ENCODE data around the gene FES. TPM values are rescaled to one million over a fixed set of nuclear protein-coding genes. Genes with fewer than 3 reads are reported as not detected.
A peak's percentile ranks its signal among the peaks of the same experiment; 100 is the strongest.
"Not testable (repeated sequence)": the region's sequence is repeated elsewhere in the genome, so short reads cannot be mapped to it uniquely, and the experiment has no call there.

The FES gene
- total RNA-seq, 1 donor from 2014 or later, result 4.8 TPM

DNA sequence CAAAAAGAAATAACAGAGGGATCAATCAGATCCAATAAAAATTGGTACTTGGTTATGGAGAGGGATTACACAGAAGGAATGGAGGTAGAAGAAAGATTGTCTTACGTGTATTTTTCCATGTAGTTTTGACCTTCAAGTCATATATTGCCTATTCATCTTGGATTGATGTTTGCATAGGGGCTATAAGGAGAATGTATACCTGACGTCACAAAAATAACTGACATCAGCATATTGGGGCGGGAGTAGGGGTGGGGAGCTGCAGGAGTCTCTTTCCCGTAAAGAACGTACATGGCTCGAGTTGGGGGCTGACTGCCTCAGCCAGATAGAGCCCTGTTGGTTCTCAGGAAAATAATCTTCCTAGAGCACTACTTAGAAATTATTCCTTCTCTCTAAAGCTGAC is 21.8 kb upstream of the FES start:
- no peak for DNase-seq

DNA sequence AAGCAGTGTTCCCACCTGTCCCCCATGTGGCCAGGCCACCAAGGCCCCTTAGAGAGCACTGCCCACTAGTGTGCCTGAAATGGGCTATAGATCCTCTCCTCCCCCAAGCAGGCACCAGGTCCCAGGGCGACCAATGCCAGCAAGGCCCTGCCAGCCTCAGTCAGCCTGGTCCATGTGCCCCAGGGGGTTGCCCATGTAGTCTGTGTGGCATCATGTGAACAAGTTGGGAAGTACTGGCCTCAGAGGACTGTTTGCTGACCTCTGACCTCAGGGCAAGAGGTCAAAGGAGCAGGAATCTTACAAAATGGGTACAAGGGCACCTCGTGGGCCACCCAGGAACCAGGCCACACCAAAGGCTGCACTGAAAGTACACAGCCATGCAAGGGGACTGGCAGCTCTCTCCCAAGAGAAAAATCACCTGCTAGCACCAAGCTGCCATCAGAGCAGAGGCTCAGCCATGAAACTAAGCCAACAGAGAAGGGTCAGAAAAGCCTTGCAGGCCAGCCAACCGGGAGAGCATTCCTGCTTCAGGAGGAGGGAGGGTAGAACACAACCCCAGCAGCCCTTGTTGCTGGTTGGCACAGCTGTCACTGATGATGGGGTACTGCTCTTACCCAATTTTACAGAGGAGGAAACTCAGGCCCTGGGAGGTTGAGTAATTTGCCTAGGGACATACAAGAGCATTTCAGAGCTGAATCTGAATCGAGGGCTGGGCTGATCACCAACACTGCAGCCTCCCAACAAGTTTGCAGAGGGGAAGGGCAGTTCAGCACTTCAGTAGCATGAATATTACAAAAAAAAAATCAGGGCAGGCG is 21.1 kb upstream of the FES start:
- no peak for DNase-seq

DNA sequence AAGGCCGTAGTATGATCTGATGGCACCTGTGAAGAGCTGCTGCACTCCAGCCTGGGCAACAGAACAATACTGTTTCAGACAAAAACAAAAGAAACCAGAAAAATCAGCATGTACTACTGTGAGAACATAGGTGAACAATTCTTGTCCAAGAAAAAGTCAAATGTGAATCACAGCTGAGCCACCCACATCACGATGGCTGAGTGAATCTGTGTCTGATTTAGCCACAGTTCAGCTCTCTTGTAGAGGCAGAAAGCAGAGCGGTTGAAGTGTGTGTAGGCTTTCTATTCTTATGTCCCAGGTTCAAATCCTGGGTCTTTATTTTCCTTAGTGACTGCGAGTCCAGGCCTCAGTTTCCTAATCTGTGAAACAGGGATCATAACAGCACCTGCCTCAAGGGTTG is 20.3 kb upstream of the FES start:
- no peak for DNase-seq

DNA sequence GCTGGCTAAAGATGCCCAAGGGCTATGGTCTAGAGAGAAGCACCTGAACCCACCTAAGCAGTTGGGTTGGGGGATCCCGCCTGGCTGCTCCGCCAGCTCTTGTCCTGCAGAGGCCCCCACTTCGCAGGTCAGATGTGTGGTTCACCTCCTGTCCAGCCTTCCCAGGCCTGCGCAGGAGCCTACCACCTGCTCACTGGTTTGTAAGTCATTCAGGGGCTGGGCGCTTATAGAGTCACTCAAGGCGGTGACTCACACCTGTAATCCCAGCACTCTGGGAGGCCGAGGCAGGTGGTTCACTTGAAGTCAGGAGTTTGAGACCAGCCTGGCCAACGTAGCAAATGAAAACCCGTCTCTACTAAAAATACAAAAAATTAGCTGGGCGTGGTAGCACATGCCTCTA is 19.8 kb upstream of the FES start:
- no peak for DNase-seq

DNA sequence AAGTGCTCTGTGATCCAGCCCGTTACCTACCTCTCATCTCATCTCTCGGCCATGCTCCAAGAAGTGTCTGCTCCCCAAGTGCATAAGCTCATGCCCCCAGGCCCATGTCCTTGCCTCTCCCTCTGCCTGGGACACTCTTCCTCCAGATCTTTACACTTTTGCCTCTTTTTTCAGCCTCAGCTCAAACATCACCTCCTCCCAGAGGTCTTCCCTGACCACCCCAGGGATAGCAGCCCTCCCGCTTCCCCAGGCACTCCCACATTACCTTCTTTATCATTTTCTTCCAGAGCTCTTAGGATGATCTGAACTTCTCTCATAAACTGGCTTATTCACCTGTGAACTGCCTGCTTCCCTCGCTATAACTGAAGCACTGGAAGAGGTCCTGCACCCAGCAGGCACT is 18.6 kb upstream of the FES start:
- DNase-seq, result no peak

DNA sequence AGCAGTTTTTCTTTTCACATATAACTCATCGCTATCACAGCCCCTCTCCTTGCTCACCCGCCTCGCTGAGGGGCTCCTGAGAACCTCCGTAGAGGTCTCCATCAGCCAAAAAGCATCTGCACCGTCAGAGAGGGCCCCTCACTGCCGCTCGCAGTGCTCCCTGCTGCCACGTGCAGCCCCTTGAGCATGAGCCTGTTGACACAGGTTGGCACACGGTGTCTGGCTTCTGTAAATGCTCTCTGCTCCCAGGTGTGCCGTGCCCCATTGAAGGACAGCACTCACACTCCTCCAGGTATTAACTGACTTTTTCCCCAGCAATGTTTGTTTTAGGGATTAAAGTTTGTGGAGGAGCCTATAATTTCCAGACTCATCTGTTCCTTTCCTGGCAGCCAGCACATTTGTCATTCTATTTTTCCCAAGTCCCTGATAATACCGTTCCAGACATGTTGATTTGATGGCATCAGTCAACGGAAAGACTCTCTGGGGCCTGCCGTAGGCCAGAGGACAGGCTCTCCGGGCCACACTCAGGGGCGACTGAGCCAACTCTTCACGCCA is 18.1 kb upstream of the FES start:
- DNase-seq, result no peak

DNA sequence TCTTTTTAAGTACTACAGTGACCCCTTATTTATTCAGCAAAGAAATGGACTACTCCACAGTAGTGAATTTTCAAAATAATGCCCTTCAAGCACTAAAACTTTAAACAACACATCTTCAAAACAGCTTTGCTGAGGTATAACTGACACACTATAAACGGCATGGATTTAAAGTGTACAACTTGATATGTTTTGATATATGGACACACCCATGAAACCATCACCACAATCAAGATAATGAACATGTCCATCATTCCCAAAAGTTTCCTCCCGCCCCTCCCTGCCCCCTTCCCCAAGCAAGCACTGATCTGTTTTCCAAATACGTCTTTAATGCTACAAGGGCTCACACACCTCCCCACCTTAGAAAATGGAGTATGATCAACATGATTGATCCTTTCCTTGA is 17.5 kb upstream of the FES start:
- no peak for DNase-seq

DNA sequence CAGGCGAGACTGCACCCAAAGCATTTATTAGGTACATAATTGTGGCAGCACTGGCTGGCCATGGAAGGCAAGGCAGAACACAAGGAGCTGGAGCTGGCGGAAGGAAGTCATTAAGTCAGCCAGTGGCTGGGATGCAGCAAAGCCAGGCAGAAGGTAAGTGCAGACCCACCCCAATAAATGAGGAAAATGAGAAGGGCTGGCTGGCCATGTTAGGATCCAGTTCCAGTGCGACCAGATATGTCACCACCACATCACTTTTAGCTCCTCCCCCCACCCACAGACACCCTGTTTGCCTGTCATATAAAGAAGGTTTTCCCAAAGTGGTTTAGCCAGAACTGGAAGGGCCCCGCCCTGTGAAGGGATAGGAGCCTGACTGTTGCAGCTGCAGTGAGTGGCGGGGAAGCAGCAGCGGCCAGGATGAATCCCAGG is 16.0 kb upstream of the FES start, which contains the start of gene FURIN:
TSS of gene FURIN (plus strand) at position 328 of the 429 bp plus-strand sequence. CDS start 7,153 bp downstream, outside the sequence.
- no peak for DNase-seq

DNA sequence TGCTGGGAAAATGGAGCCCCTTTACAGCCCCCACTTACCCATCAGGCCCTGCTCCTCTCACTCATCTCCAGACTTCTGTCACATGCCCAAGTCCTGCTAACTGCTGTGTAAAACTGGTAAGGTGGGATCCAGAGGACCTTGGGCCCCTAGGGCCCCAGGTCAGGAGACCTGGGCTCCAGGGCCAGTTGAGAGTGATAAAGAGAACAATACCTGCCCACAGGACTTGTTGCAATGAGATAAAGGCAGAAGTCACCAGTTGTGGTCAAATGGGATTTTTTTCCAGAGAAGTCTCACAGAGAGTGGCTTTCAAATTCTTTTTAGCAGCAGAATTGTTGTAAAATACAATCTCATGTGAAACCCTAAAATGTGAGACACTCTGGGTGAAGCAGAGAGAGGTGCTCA is 15.2 kb upstream of the FES start:
- DNase-seq, result no peak

DNA sequence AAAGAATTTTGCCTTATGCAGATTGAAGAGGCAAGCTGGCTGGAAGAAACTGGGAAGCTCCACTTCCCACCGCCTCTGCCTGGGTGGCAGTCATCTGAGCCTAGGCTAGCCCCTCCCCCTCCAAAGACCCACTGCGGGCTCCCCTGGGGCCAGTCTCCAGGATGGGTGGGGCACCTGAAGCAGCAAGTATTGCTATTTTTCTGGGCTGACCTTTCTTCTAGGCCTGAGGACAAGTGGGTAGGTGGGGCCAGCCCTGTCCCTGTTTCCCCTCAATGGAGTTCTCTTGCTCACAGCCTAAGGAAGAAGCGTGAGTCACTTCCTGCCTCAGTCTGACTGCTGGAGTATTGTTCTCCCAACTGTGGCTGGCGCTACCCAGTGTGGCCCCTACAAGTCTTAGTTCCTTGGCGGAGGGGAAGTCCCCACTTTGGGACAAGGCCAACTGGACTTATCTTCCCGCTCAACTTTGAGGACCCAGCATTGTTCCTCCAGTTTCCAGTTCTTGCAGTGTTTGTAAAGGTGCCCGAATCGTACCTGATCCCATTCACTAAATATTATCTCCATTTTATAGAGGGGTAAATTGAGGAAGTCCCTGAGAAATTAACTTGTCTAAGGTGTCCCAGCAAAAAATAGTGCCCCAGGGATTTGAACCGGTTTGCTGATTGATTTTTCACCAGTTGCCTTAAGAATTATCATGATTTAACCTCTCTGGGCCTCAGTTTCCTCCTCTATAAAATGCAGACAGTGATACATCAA is 14.5 kb upstream of the FES start:
- DNase-seq, result peak; percentile 40

DNA sequence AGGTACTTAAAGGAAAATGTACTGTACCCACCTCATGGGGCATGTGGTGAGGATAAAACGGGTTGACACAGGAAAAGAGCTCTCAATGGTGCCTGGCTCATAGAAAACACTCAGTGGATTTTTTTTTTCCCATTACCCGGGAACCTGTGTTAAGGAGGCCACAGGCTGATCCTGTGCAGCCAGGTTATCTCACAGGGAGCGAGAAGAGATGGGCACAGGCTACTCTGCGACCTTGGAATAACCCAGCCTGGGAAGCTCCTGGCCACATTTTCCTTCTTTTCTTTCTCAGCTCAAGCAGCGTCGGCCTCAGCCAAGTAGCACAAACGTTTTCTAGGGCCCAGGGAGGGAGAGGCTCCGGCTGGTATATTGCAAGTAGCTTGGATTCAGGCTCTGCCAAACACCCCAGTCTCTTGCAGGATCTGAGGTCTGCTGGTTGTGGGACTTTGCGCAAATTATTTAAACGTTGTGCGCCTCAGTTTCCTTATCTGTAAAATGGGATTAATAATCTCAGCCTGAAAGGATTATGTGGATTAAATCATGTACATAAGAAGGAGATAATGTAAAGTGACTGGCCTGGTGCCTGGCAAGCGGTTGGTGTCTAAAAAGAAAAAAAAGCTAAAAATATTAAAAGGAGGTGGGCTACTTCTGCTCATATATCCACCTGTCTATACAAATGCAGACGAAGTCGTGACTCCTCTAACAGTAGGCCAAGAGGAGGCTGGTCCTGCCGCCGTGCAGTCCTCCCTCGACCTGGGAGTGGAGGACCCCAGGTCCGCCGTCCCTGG is 13.8 kb upstream of the FES start:
- no peak for DNase-seq

DNA sequence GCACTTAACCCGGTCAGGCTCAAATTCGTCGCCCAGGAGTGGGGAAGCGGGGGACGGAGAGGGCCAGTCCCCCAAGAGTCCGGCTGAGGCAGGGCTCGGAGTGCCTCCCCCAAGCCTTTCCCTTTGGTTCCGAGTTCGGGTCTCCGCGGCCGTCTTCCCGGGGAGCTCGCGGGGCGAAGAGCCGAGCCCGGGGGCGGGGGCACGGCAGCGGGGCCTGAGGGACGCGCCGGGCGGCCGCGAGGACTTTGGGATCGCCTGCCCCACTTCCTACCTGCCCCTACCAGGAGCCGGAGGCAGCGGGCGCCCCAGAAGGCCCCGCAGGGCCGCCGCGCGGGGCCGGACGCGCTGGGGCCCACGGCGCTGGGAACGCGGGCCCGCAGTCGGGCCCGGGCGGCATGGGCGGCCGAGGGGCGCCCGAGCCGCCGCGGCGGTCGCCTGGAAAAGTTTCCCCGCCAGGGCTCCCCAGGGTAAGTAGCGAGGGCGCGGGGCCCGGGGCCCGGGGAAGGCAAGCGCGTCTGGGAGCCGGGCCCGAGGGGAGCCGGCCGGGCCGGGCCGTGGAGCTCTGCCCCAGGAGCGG is 13.1 kb upstream of the FES start:
- DNase-seq, result no peak

DNA sequence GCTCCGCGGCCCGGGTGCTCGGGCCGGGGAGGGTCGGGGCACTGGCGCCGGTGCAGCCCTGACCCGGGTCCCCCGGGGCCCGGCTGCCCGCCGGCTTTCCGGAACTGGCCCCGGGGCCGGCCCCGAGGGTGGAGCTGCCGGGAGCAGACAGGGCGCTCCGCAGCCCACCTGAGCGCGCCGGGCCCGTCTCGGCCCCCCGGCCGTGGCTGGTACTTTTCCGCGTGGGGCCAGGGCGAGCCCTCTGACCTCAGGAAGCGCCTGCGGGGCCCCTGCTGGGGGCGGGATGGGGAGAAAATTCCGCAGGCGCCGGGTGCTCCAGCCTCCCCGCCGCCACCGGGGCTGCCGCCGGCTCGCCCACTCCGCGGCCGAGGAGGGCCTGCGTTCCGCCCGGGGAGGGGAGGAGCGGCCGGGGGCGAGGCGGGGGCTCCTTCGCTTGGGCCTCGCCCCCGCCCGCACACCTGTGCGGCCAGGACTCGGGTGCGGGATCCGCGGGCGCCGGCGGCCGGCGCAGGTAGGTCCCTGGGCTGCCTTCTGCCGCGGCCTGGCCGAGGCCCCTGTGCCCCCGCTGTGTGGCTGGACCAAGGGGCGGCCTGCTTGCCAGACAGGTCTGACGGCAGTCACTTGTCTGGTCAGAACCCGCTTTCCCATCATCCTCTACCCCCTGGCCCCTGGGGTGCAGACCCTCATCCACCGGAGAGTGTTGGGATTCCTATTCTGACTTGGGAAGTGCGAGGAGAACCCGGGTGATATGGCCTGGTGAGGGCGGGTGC is 12.4 kb upstream of the FES start:
- no peak for DNase-seq

DNA sequence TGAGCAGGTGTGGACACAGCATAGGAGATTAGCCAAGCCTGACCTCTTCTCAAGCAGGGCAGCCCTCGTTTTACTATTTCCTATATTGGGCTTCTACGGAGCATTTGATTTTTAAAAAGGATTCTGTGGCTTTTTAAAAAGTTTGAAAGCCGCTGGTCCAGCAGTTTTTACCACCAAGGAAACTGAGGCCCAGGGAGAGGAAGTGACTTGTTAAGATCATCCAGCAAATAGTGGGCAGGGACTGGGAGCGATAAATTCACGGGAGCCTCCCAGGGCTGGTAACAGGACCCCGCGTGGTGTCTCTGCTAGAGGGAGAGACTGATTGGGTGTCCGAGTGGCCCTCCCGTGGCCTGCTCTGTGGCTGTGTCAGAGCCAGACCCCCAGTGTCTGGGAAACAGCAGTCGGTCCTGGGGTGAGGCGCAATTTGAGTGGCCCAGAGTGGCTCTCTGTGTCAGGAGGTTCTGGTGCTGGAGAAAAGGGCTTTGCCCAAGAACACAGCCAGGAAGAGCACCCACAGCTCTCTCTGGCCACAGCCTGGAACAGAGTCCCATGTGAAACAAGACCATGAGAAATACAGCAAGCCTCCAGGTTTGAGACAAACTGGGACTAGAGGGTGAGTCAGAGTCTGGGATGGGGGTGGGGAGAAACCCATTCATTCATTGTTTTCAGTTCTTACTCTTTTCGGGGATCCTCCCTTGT is 11.7 kb upstream of the FES start:
- no peak for DNase-seq

DNA sequence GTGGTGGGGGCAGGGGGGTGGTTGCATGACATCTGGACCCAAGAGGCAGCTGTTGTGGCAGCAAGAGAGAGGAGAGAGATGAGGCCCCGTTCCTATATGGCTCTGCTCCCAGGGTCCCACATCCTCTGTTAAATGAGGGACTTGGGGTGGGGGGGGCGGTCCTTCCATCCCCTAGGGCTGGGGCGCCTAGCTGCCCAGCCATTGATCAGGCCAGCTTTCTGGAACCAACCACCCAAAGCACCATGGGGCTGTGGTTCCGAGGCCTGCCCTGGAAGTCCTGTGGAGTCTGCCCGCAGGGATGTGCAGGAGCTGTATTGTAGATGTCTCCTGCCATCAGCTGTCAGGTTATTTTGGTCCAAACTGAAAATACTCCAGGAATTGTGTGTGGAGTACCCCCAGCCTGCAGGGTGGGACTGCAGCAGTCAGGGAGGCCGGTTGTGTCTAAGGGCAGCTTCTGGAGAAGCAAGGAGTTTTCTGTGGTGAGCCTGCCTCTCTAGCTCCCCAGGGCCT is 10.8 kb upstream of the FES start:
- no peak for DNase-seq

DNA sequence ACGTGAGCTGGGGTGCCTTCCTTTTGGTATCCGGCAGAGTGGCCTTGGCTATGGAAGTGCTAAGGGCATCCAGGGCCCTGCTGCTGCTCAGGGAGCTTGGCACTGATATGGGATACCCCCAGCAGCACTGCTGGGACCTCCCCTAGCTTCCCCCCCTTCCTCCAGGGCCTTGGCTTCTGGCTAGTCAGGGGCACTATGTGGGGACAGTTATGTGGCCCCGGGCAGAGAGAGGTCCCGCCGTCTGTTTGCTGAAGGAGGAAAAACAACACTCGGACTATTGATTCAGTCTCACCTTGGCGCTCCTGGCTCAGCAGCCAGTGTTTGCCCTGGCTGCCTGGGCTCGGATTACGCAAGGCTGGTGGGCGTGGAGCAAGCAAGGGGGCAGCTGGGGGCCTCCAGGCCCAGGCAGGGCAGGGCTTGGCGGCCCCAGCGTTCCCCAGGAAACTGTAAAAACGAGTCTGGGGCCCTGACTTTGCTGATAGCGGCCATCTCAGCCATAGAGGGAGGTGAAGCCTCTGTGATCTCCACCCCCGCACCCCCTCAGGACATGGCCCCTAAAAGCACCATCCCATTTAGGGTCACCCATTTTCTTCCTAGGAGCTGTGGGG is 10.2 kb upstream of the FES start:
- DNase-seq, result no peak

DNA sequence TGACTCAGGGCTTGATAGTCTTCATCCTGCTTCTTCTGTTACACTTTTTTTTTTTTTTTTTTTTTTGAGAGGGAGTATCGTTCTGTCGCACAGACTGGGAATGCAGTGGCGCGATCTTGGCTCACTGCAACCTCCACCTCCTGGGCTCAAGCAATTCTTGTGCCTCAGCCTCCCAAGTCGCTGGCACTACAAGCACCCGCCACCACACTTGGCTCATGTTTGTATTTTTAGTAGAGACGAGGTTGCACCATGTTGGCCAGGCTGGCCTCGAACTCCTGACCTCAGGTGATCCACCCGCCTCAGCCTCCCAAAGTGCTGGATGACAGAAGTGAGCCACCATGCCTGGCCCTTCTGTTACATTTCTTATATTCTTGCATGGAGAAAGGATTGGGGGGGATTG is 9.3 kb upstream of the FES start:
- not testable (repeated sequence) for DNase-seq

DNA sequence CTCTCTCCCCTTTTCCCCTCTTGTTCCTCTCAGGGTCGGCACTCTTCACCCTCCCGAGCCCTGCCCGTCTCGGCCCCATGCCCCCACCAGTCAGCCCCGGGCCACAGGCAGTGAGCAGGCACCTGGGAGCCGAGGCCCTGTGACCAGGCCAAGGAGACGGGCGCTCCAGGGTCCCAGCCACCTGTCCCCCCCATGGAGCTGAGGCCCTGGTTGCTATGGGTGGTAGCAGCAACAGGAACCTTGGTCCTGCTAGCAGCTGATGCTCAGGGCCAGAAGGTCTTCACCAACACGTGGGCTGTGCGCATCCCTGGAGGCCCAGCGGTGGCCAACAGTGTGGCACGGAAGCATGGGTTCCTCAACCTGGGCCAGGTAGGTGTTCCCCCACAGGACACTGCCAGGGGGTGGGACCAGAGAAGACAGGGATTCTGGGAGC is 8.7 kb upstream of the FES start:
- no peak for DNase-seq

DNA sequence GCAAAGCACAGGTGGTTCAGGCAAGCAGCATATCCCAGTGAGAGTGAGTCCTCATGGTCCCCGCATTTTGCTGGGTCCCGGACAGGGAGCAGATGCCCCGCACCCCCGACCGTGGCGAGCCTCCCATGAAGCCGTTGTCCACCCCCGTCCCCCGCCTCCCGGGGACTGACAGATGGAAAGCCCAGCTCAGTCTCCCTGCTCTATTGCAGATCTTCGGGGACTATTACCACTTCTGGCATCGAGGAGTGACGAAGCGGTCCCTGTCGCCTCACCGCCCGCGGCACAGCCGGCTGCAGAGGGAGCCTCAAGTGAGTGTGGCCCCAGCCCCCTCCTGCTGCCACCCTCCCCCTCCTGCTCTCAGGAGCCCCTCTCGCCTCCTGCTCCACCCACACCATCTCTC is 8.3 kb upstream of the FES start:
- DNase-seq, result peak; percentile 26

All from occipital lobe (tissue), 2 donors.